Neural cell (in vitro differentiated cells): Measurements from ENCODE around the gene AZU1.

Experiments
- REST ChIP-seq: IDR thresholded peaks from 2 replicates; pipeline ENCODE4 v1.6.1; 2012; ENCODE audit warnings: borderline replicate concordance
- SMC3 ChIP-seq: fragments of 450-650 bp; conservative IDR thresholded peaks from 2 replicates; pipeline ENCODE4 v1.6.1; 2014; ENCODE audit warnings: antibody characterized with exemption, mild to moderate bottlenecking, moderate library complexity; ENCODE audit not compliant: poor library complexity
- TF ChIP-seq, protein P1 (sequence below): fragments of 450-650 bp; IDR thresholded peaks from 2 replicates; pipeline ENCODE4 v1.5.1; 2014; ENCODE audit warnings: antibody characterized with exemption, mild to moderate bottlenecking, moderate library complexity; ENCODE audit not compliant: poor library complexity, severe bottlenecking

DNA sequence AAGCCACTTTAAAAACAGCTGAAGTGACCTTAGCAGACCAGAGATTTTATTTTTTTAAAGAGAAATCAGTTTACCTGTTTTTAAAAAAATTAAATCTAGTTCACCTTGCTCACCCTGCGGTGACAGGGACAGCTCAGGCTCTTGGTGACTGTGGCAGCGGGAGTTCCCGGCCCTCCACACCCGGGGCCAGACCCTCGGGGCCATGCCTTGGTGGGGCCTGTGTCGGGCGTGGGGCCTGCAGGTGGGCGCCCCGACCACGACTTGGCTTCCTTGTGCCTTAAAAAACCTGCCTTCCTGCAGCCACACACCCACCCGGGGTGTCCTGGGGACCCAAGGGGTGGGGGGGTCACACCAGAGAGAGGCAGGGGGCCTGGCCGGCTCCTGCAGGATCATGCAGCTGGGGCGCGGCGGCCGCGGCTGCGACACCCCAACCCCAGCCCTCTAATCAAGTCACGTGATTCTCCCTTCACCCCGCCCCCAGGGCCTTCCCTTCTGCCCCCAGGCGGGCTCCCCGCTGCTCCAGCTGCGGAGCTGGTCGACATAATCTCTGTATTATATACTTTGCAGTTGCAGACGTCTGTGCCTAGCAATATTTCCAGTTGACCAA lies 16.7 kb upstream of the AZU1 start:
- no peak for TF ChIP-seq SMC3
- TF ChIP-seq, protein P1, sequence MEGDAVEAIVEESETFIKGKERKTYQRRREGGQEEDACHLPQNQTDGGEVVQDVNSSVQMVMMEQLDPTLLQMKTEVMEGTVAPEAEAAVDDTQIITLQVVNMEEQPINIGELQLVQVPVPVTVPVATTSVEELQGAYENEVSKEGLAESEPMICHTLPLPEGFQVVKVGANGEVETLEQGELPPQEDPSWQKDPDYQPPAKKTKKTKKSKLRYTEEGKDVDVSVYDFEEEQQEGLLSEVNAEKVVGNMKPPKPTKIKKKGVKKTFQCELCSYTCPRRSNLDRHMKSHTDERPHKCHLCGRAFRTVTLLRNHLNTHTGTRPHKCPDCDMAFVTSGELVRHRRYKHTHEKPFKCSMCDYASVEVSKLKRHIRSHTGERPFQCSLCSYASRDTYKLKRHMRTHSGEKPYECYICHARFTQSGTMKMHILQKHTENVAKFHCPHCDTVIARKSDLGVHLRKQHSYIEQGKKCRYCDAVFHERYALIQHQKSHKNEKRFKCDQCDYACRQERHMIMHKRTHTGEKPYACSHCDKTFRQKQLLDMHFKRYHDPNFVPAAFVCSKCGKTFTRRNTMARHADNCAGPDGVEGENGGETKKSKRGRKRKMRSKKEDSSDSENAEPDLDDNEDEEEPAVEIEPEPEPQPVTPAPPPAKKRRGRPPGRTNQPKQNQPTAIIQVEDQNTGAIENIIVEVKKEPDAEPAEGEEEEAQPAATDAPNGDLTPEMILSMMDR = no peak
- TF ChIP-seq REST = no peak
